ENCODE data around the gene DIS3L2. TPM values are rescaled to one million over a fixed set of nuclear protein-coding genes. Genes with fewer than 3 reads are reported as not detected.

DIS3L2 gene
- total and polyA plus RNA-seq, 2 experiments from 2014 or later = 15.2 to 25.3 TPM

DNA sequence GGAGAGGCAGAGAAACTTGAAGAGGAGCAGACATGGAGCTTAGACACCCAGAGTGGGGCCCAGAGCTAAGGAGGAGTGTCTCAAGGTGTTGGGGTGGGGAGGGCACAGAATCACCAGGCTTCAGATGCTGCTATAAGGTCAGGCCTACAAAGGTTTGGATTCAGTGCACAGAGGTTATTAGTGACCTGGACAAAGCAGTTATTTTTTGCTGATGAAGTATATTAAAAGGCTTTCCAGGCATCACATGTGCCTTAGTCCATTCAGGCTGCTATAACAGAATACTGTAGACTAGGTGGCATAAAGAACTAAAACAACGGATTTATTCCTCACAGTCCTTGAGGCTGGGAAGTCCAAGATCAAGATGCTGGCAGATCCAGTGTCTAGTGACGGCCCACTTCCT lies 271.4 kb downstream of the DIS3L2 start:
- H4K20me1 ChIP-seq (replicated peaks; ENCODE audit: insufficient read depth) = no peaks in the 10 kb centered on the region
- no peak overlapping the region for H3K4me3 Mint-ChIP-seq
- no peaks in the 10 kb centered on the region for H3F3A ChIP-seq (replicated peaks; ENCODE audit: low read depth)
- no peaks in the 10 kb centered on the region for H3K27me3 ChIP-seq (ENCODE audit: insufficient read depth)
- DNase-seq (ENCODE audit: low spot score) (no peak), ATAC-seq (no peak)
- no peak overlapping the region for H2AFZ ChIP-seq
- H3K9me3 Mint-ChIP-seq = no peaks in the 10 kb centered on the region; the same call in 2 of the 3 replicates
- H3K36me3 Mint-ChIP-seq (ENCODE audit: low read depth) = no peaks in the 10 kb centered on the region
- peaks cover 16% of the 10 kb centered on the region for H3K4me1 ChIP-seq (ENCODE audit: insufficient read depth)
- H3K4me3 ChIP-seq = no peak overlapping the region
- no peaks in the 10 kb centered on the region for H3K79me2 ChIP-seq (replicated peaks; ENCODE audit: insufficient read depth)
- H3K27ac Mint-ChIP-seq = no peak overlapping the region
- peaks cover 5% of the 10 kb centered on the region for H3K27me3 Mint-ChIP-seq (ENCODE audit: insufficient read depth, low read depth, poor library complexity)
- no peak overlapping the region for H3K27ac ChIP-seq (ENCODE audit: low read depth)
- H3K36me3 ChIP-seq (ENCODE audit: insufficient read depth) = no peaks in the 10 kb centered on the region
- no peak overlapping the region for H3K4me2 ChIP-seq
- no peak for TF ChIP-seq STAT1 (IDR thresholded peaks at IDR 0.05; ENCODE audit: unreplicated experiment)
- no peak for TF ChIP-seq POLR2AphosphoS5 (IDR thresholded peaks at IDR 0.05; ENCODE audit: low read depth)
- TF ChIP-seq, protein P1, sequence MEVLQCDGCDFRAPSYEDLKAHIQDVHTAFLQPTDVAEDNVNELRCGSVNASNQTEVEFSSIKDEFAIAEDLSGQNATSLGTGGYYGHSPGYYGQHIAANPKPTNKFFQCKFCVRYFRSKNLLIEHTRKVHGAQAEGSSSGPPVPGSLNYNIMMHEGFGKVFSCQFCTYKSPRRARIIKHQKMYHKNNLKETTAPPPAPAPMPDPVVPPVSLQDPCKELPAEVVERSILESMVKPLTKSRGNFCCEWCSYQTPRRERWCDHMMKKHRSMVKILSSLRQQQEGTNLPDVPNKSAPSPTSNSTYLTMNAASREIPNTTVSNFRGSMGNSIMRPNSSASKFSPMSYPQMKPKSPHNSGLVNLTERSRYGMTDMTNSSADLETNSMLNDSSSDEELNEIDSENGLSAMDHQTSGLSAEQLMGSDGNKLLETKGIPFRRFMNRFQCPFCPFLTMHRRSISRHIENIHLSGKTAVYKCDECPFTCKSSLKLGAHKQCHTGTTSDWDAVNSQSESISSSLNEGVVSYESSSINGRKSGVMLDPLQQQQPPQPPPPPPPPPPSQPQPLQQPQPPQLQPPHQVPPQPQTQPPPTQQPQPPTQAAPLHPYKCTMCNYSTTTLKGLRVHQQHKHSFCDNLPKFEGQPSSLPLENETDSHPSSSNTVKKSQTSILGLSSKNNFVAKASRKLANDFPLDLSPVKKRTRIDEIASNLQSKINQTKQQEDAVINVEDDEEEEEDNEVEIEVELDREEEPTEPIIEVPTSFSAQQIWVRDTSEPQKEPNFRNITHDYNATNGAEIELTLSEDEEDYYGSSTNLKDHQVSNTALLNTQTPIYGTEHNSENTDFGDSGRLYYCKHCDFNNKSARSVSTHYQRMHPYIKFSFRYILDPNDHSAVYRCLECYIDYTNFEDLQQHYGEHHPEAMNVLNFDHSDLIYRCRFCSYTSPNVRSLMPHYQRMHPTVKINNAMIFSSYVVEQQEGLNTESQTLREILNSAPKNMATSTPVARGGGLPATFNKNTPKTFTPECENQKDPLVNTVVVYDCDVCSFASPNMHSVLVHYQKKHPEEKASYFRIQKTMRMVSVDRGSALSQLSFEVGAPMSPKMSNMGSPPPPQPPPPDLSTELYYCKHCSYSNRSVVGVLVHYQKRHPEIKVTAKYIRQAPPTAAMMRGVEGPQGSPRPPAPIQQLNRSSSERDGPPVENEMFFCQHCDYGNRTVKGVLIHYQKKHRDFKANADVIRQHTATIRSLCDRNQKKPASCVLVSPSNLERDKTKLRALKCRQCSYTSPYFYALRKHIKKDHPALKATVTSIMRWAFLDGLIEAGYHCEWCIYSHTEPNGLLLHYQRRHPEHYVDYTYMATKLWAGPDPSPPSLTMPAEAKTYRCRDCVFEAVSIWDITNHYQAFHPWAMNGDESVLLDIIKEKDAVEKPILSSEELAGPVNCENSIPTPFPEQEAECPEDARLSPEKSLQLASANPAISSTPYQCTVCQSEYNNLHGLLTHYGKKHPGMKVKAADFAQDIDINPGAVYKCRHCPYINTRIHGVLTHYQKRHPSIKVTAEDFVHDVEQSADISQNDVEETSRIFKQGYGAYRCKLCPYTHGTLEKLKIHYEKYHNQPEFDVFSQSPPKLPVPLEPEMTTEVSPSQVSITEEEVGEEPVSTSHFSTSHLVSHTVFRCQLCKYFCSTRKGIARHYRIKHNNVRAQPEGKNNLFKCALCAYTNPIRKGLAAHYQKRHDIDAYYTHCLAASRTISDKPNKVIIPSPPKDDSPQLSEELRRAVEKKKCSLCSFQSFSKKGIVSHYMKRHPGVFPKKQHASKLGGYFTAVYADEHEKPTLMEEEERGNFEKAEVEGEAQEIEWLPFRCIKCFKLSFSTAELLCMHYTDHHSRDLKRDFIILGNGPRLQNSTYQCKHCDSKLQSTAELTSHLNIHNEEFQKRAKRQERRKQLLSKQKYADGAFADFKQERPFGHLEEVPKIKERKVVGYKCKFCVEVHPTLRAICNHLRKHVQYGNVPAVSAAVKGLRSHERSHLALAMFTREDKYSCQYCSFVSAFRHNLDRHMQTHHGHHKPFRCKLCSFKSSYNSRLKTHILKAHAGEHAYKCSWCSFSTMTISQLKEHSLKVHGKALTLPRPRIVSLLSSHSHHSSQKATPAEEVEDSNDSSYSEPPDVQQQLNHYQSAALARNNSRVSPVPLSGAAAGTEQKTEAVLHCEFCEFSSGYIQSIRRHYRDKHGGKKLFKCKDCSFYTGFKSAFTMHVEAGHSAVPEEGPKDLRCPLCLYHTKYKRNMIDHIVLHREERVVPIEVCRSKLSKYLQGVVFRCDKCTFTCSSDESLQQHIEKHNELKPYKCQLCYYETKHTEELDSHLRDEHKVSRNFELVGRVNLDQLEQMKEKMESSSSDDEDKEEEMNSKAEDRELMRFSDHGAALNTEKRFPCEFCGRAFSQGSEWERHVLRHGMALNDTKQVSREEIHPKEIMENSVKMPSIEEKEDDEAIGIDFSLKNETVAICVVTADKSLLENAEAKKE (CRISPR knock-in tag; IDR thresholded peaks at IDR 0.05) = no peak
- no peak for TF ChIP-seq NANOG (IDR thresholded peaks at IDR 0.05; ENCODE audit: borderline replicate concordance)
- TF ChIP-seq EZH2 (IDR thresholded peaks at IDR 0.05; ENCODE audit: low read depth, unreplicated experiment) = no peak
- TF ChIP-seq CREB1 (CRISPR knock-in tag; IDR thresholded peaks at IDR 0.05; ENCODE audit: low read depth) = no peak
- TF ChIP-seq, protein P2, sequence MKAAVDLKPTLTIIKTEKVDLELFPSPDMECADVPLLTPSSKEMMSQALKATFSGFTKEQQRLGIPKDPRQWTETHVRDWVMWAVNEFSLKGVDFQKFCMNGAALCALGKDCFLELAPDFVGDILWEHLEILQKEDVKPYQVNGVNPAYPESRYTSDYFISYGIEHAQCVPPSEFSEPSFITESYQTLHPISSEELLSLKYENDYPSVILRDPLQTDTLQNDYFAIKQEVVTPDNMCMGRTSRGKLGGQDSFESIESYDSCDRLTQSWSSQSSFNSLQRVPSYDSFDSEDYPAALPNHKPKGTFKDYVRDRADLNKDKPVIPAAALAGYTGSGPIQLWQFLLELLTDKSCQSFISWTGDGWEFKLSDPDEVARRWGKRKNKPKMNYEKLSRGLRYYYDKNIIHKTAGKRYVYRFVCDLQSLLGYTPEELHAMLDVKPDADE (IDR thresholded peaks at IDR 0.05) = no peak
- TF ChIP-seq ZNF331 (CRISPR knock-in tag; IDR thresholded peaks at IDR 0.05; ENCODE audit: low read depth) = no peak
- TF ChIP-seq, protein P3, sequence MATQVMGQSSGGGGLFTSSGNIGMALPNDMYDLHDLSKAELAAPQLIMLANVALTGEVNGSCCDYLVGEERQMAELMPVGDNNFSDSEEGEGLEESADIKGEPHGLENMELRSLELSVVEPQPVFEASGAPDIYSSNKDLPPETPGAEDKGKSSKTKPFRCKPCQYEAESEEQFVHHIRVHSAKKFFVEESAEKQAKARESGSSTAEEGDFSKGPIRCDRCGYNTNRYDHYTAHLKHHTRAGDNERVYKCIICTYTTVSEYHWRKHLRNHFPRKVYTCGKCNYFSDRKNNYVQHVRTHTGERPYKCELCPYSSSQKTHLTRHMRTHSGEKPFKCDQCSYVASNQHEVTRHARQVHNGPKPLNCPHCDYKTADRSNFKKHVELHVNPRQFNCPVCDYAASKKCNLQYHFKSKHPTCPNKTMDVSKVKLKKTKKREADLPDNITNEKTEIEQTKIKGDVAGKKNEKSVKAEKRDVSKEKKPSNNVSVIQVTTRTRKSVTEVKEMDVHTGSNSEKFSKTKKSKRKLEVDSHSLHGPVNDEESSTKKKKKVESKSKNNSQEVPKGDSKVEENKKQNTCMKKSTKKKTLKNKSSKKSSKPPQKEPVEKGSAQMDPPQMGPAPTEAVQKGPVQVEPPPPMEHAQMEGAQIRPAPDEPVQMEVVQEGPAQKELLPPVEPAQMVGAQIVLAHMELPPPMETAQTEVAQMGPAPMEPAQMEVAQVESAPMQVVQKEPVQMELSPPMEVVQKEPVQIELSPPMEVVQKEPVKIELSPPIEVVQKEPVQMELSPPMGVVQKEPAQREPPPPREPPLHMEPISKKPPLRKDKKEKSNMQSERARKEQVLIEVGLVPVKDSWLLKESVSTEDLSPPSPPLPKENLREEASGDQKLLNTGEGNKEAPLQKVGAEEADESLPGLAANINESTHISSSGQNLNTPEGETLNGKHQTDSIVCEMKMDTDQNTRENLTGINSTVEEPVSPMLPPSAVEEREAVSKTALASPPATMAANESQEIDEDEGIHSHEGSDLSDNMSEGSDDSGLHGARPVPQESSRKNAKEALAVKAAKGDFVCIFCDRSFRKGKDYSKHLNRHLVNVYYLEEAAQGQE (IDR thresholded peaks at IDR 0.05; ENCODE audit: unreplicated experiment) = no peak
- no peak for TF ChIP-seq ZNF114 (CRISPR knock-in tag; IDR thresholded peaks at IDR 0.05)
- TF ChIP-seq, protein P4, sequence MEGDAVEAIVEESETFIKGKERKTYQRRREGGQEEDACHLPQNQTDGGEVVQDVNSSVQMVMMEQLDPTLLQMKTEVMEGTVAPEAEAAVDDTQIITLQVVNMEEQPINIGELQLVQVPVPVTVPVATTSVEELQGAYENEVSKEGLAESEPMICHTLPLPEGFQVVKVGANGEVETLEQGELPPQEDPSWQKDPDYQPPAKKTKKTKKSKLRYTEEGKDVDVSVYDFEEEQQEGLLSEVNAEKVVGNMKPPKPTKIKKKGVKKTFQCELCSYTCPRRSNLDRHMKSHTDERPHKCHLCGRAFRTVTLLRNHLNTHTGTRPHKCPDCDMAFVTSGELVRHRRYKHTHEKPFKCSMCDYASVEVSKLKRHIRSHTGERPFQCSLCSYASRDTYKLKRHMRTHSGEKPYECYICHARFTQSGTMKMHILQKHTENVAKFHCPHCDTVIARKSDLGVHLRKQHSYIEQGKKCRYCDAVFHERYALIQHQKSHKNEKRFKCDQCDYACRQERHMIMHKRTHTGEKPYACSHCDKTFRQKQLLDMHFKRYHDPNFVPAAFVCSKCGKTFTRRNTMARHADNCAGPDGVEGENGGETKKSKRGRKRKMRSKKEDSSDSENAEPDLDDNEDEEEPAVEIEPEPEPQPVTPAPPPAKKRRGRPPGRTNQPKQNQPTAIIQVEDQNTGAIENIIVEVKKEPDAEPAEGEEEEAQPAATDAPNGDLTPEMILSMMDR (conservative IDR thresholded peaks at IDR 0.05; ENCODE audit: low read depth in 2 of 2) = no peak
- TF ChIP-seq JUNB (IDR thresholded peaks at IDR 0.05; ENCODE audit: unreplicated experiment) = no peak
- no peak for TF ChIP-seq EZH2phosphoT487 (IDR thresholded peaks at IDR 0.05; ENCODE audit: unreplicated experiment)
- H3K9me2 ChIP-seq (ENCODE audit: insufficient read depth) = no peaks in the 10 kb centered on the region
- peaks cover 32% of the 10 kb centered on the region for H3K4me1 Mint-ChIP-seq
